Prostate gland (tissue), 2 donors: Measurements from ENCODE around the gene SLC35F3. TPM values are rescaled to one million over a fixed set of nuclear protein-coding genes. Genes with fewer than 3 reads are reported as not detected.

Source experiments
- DNase-seq: peaks from one replicate; pipeline ENCODE4 v3.0.0-alpha.2; 2019; ENCODE audit warnings: low spot score
- H3K27ac ChIP-seq, 2 donors: fragments of 200-600 bp; sonication (generic); 2 replicates each; pipeline ENCODE4 v1.5.1; 2017 to 2019
- H3K27me3 ChIP-seq: fragments of 200-600 bp; sonication (generic); replicated peaks from 2 replicates; pipeline ENCODE4 v1.5.1; 2019; ENCODE audit not compliant: insufficient read depth
- H3K36me3 ChIP-seq, 2 donors: fragments of 200-600 bp; sonication (generic); 1 replicate in 1 of 2; 2 replicates in 1 of 2; pipeline versions ENCODE4 v1.5.1 to v1.8.1; 2017 to 2019
- H3K4me1 ChIP-seq: fragments of 200-600 bp; sonication (generic); replicated peaks from 2 replicates; pipeline ENCODE4 v1.5.1; 2019
- H3K4me3 ChIP-seq, 2 donors: fragments of 200-600 bp; sonication (generic); 2 replicates each; pipeline ENCODE4 v1.5.1; 2017 to 2019
- H3K9me3 ChIP-seq: fragments of 200-600 bp; sonication (generic); 2 replicates; pipeline ENCODE4 v1.5.1; 2017
- POLR2A ChIP-seq: fragments of 450-650 bp; IDR thresholded peaks from one replicate; pipeline ENCODE4 v1.6.1; 2016; ENCODE audit warnings: antibody characterized with exemption, mild to moderate bottlenecking
- POLR2AphosphoS5 ChIP-seq: sonication (generic); formaldehyde crosslinking; IDR thresholded peaks from one replicate; pipeline ENCODE4 v1.6.1; 2017; ENCODE audit warnings: antibody characterized with exemption
- WGBS: methylation state at CpG from one replicate; pipeline ENCODE4 v1.1.5; 2018; 5-methylcytosine and 5-hydroxymethylcytosine counted together
- intact Hi-C: fragments of 100-400 bp; cut with DNase I; formaldehyde crosslinking; loops from one replicate; pipeline ENCODE4 v1.14.2; 2022
- total RNA-seq, 2 donors: library from RNA; depleted of rRNA; stranded (reverse); fragments of >200 nt; gene quantifications; one replicate each; pipeline ENCODE4 v1.1.0, GENCODE V29; 2016
- TF ChIP-seq, protein P1 (sequence below), 4 experiments: fragments of 200-600 bp in 2 of 4; fragments of 450-650 bp in 2 of 4; sonication (generic) in 2 of 4; IDR thresholded peaks; 1 replicate in 3 of 4; 2 replicates in 1 of 4; pipeline ENCODE4 v1.5.1; 2016 to 2019; ENCODE audit warnings: antibody characterized with exemption in 4 of 4, mild to moderate bottlenecking in 2 of 4, moderate library complexity in 2 of 4

The SLC35F3 gene
- total RNA-seq, 2 donors from 2014 or later, result 0.34 to 0.64 TPM

DNA sequence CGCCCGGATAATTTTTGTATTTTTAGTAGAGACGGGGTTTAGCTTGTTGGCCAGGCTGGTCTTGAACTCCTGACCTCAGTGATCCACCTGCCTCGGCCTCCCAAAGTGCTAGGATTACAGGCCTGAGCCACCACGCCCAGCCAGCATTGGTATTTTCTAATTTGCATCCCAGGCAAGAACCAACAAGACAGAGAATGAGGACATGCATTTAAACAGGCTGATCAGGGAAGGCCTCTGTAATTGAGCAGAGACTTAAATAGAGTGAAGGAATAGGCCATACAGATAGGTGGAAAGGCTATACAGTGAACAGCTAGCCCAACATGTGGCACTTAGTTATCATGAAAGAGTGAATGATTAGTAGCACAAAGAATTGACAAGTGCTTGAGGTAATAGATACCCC, 230.4 kb downstream of the SLC35F3 start:
- TF ChIP-seq, protein P1, sequence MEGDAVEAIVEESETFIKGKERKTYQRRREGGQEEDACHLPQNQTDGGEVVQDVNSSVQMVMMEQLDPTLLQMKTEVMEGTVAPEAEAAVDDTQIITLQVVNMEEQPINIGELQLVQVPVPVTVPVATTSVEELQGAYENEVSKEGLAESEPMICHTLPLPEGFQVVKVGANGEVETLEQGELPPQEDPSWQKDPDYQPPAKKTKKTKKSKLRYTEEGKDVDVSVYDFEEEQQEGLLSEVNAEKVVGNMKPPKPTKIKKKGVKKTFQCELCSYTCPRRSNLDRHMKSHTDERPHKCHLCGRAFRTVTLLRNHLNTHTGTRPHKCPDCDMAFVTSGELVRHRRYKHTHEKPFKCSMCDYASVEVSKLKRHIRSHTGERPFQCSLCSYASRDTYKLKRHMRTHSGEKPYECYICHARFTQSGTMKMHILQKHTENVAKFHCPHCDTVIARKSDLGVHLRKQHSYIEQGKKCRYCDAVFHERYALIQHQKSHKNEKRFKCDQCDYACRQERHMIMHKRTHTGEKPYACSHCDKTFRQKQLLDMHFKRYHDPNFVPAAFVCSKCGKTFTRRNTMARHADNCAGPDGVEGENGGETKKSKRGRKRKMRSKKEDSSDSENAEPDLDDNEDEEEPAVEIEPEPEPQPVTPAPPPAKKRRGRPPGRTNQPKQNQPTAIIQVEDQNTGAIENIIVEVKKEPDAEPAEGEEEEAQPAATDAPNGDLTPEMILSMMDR (IDR thresholded peaks at IDR 0.05), result no peak
- TF ChIP-seq POLR2AphosphoS5, result no peak
- TF ChIP-seq POLR2A, result no peak
- Histone ChIP-seq H3K27ac (no peak overlapping the region), H3K4me3 (no peak overlapping the region), H3K36me3 (no peaks in the 10 kb centered on the region), H3K27me3 (no peaks in the 10 kb centered on the region), H3K4me1 (no peaks in the 10 kb centered on the region), H3K9me3 (no peaks in the 10 kb centered on the region)
- intact Hi-C loops, result no loop called here
- no peak for DNase-seq
- 86% methylated on average over 5 of the region's 5 CpGs for WGBS

DNA sequence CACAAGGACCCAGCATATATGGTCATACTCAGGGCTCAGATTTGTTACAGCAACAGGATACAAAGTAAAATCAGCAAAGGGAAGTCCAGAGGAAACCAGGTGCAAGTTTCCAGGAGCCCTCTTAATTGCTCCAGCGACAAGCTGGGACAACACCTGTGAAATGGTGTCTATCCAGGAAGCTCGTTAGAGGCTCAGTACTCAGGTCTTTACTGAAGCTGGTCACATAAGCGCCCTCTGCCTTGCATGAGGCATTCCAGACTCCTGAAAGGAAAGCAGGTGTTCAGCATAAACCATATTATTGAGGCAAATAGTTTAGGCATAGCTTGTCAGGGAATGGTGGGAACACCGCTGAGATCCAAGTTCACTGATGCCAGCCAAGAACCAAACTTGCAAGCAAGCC, 231.0 kb downstream of the SLC35F3 start:
- intact Hi-C loops, result no loop called here
- no peak for DNase-seq
- Histone ChIP-seq H3K27me3 (no peaks in the 10 kb centered on the region), H3K27ac (no peak overlapping the region), H3K4me1 (no peaks in the 10 kb centered on the region), H3K4me3 (no peak overlapping the region), H3K9me3 (no peaks in the 10 kb centered on the region), H3K36me3 (no peaks in the 10 kb centered on the region)
- no peak for TF ChIP-seq POLR2A
- TF ChIP-seq POLR2AphosphoS5, result no peak
- TF ChIP-seq, protein P1 (IDR thresholded peaks at IDR 0.05), result no peak
- WGBS, result 48% methylated on average over 4 of the region's 4 CpGs

DNA sequence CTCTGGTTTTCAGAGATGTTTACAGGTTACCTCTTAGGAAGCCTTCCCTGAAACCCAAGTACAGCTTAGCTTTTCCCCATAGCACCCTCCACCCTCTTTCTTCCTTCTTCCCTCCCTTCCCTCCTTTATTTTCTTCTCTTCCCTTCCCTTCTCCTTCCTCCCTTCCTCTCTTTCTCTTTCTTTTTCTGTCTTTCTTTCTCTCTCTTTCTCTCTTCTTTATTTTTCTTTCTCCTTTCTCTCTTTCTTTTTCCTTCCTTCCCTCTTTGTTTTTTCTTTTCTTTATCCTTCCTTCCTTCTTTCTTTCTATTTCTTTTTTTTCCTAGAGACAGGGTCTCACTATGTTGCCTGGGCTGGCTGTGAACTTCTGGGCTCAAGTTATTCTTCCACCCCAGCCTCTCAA, 231.6 kb downstream of the SLC35F3 start:
- intact Hi-C loops, result no loop called here
- Histone ChIP-seq H3K27me3 (no peaks in the 10 kb centered on the region), H3K9me3 (no peaks in the 10 kb centered on the region), H3K36me3 (no peaks in the 10 kb centered on the region), H3K4me3 (no peak overlapping the region), H3K27ac (no peak overlapping the region), H3K4me1 (no peaks in the 10 kb centered on the region)
- TF ChIP-seq, protein P1 (IDR thresholded peaks at IDR 0.05), result no peak
- TF ChIP-seq POLR2AphosphoS5 (no peak), POLR2A (no peak)
- DNase-seq, result no peak

DNA sequence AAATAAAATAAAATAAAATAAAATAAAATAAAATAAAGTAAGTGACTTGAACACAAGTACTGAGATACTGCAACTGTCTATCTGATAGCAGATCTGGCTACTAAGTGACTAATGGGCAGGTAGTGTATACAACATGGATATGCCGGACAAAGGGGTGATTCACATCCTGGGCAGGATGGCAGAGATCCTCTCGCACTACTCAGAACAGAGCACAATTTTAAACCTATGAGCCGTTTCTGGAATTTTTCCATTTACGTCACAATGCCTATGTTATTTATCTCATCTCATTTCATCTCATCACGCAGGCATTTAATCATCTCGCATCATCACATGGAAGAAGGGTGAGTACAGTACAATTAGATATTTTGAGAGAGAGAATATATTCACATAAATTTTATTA, 235.5 kb downstream of the SLC35F3 start:
- no peaks in the 10 kb centered on the region for H3K4me1 ChIP-seq
- intact Hi-C loops, result no loop called here
- no peaks in the 10 kb centered on the region for H3K9me3 ChIP-seq
- H3K4me3 ChIP-seq, result no peak overlapping the region
- H3K27ac ChIP-seq, result no peak overlapping the region
- WGBS, result 87% methylated on average over 6 of the region's 6 CpGs
- TF ChIP-seq POLR2AphosphoS5, result no peak
- TF ChIP-seq POLR2A, result no peak
- TF ChIP-seq, protein P1 (IDR thresholded peaks at IDR 0.05), result no peak
- DNase-seq, result no peak
- H3K36me3 ChIP-seq, result no peaks in the 10 kb centered on the region
- H3K27me3 ChIP-seq, result no peaks in the 10 kb centered on the region

DNA sequence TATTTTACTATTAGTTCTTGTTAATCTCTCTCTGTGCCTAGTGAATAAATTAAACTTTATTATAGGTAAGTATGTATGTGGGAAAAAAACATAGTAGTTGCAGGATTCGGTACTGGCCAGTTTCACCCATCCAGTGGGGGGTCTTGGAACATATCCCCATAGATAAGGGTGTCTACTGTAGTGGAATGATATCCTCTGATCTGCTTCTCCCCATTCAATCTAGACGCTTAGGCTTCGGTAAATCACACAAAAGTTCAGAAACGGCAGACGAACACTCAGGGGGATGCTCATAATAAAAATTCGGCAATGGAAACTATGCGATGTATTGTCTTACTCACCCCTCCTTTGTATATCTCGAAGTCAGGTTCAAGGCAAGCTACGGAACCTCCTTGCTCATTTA, 235.9 kb downstream of the SLC35F3 start:
- TF ChIP-seq, protein P1 (IDR thresholded peaks at IDR 0.05), result no peak
- TF ChIP-seq POLR2AphosphoS5, result no peak
- no peak overlapping the region for H3K4me3 ChIP-seq
- no peak for DNase-seq
- no peak overlapping the region for H3K27ac ChIP-seq
- intact Hi-C loops, result no loop called here
- no peaks in the 10 kb centered on the region for H3K36me3 ChIP-seq
- no peaks in the 10 kb centered on the region for H3K9me3 ChIP-seq
- 93% methylated on average over 9 of the region's 9 CpGs for whole genome bisulfite sequencing
- no peaks in the 10 kb centered on the region for H3K4me1 ChIP-seq
- H3K27me3 ChIP-seq, result no peaks in the 10 kb centered on the region
